ENCODE results near the gene KLHDC4. TPM values are rescaled to one million over a fixed set of nuclear protein-coding genes. Genes with fewer than 3 reads are reported as not detected.
A peak's percentile ranks its signal among the peaks of the same experiment; 100 is the strongest.
"Not testable (repeated sequence)": the region's sequence is repeated elsewhere in the genome, so short reads cannot be mapped to it uniquely, and the experiment has no call there.

The KLHDC4 gene
- 10 to 100 TPM; 75.7 to 77.5 TPM for total RNA-seq

GRCh38 chr16:87765776-87766484 is at the start of gene KLHDC4:
KLHDC4 (minus strand) TSS chr16:87765986; CDS start chr16:87765890, 96 bp downstream.
- Mint-ChIP-seq H3K4me1 (peaks cover 38% of the 10 kb centered on the region), H3K4me3 (peak within 1 kb of the TSS; percentile 98), H3K27ac (peak within 1 kb of the TSS; percentile 96), H3K36me3 (peaks cover 27% of the 10 kb centered on the region), H3K27me3 (no peaks in the 10 kb centered on the region), H3K9me3 (no peaks in the 10 kb centered on the region)
- DNase-seq, result peak; percentile 90

GRCh38 chr16:87815567-87815966 is 49.8 kb upstream of the KLHDC4 start:
- Mint-ChIP-seq H3K4me1 (peaks cover 3% of the 10 kb centered on the region), H3K9me3 (peaks cover 14% of the 10 kb centered on the region), H3K36me3 (peaks cover 5% of the 10 kb centered on the region), H3K27ac (no peak overlapping the region), H3K27me3 (no peaks in the 10 kb centered on the region), H3K4me3 (no peak overlapping the region)
- DNase-seq, result no peak

GRCh38 chr16:87812200-87812656 is 46.4 kb upstream of the KLHDC4 start:
- H3K4me3 Mint-ChIP-seq, result no peak overlapping the region
- H3K4me1 Mint-ChIP-seq, result peaks cover 15% of the 10 kb centered on the region
- no peaks in the 10 kb centered on the region for H3K36me3 Mint-ChIP-seq
- H3K27ac Mint-ChIP-seq, result no peak overlapping the region
- no peak for DNase-seq
- H3K9me3 Mint-ChIP-seq, result peaks cover 8% of the 10 kb centered on the region
- no peaks in the 10 kb centered on the region for H3K27me3 Mint-ChIP-seq

GRCh38 chr16:87811454-87811853 is 45.7 kb upstream of the KLHDC4 start:
- H3K4me1 Mint-ChIP-seq, result peaks cover 22% of the 10 kb centered on the region

GRCh38 chr16:87809150-87809902 is 43.5 kb upstream of the KLHDC4 start:
- Mint-ChIP-seq H3K27me3 (no peaks in the 10 kb centered on the region), H3K36me3 (no peaks in the 10 kb centered on the region), H3K27ac (no peak overlapping the region), H3K9me3 (peaks cover 1% of the 10 kb centered on the region), H3K4me1 (peaks cover 30% of the 10 kb centered on the region), H3K4me3 (no peak overlapping the region)
- no peak for DNase-seq

More at GRCh38 chr16:87811454-87811853, 45.7 kb upstream of the KLHDC4 start:
- H3K36me3 Mint-ChIP-seq, H3K9me3 Mint-ChIP-seq, H3K27ac Mint-ChIP-seq, H3K4me3 Mint-ChIP-seq, DNase-seq, H3K27me3 Mint-ChIP-seq: not testable (repeated sequence)

GRCh38 chr16:87808108-87808507 is 42.3 kb upstream of the KLHDC4 start:
- no peak overlapping the region for H3K27ac Mint-ChIP-seq
- H3K27me3 Mint-ChIP-seq, result no peaks in the 10 kb centered on the region
- peaks cover 1% of the 10 kb centered on the region for H3K9me3 Mint-ChIP-seq
- peaks cover 30% of the 10 kb centered on the region for H3K4me1 Mint-ChIP-seq
- H3K36me3 Mint-ChIP-seq, result no peaks in the 10 kb centered on the region
- H3K4me3 Mint-ChIP-seq, result no peak overlapping the region
- DNase-seq, result no peak

GRCh38 chr16:87806641-87807546 is 41.1 kb upstream of the KLHDC4 start:
- peaks cover 27% of the 10 kb centered on the region for H3K4me1 Mint-ChIP-seq
- H3K9me3 Mint-ChIP-seq, result peaks cover 1% of the 10 kb centered on the region

GRCh38 chr16:87806261-87806640 is 40.5 kb upstream of the KLHDC4 start:
- Mint-ChIP-seq H3K27me3 (no peaks in the 10 kb centered on the region), H3K9me3 (peaks cover 1% of the 10 kb centered on the region), H3K27ac (peak overlapping the region; percentile 96), H3K4me1 (peaks cover 27% of the 10 kb centered on the region), H3K36me3 (no peaks in the 10 kb centered on the region), H3K4me3 (peak overlapping the region; percentile 86)
- peak; percentile 62 for DNase-seq

More at GRCh38 chr16:87806641-87807546, 41.1 kb upstream of the KLHDC4 start:
- Mint-ChIP-seq H3K27me3 (no peaks in the 10 kb centered on the region), H3K36me3 (no peaks in the 10 kb centered on the region), H3K4me3 (peak overlapping the region; percentile 86), H3K27ac (peak overlapping the region; percentile 96)
- peak; percentile 68 for DNase-seq

GRCh38 chr16:87803385-87803784 is 37.6 kb upstream of the KLHDC4 start:
- no peak for DNase-seq
- H3K4me1 Mint-ChIP-seq, result peaks cover 15% of the 10 kb centered on the region
- H3K27ac Mint-ChIP-seq, result no peak overlapping the region
- H3K36me3 Mint-ChIP-seq, result no peaks in the 10 kb centered on the region
- no peaks in the 10 kb centered on the region for H3K27me3 Mint-ChIP-seq
- no peak overlapping the region for H3K4me3 Mint-ChIP-seq
- H3K9me3 Mint-ChIP-seq, result peaks cover 1% of the 10 kb centered on the region

GRCh38 chr16:87802670-87803069 is 36.9 kb upstream of the KLHDC4 start:
- H3K4me1 Mint-ChIP-seq, result peaks cover 15% of the 10 kb centered on the region
- H3K27ac Mint-ChIP-seq, result peak overlapping the region; percentile 8
- H3K4me3 Mint-ChIP-seq, result no peak overlapping the region
- H3K9me3 Mint-ChIP-seq, result no peaks in the 10 kb centered on the region
- no peaks in the 10 kb centered on the region for H3K36me3 Mint-ChIP-seq
- no peak for DNase-seq
- H3K27me3 Mint-ChIP-seq, result no peaks in the 10 kb centered on the region

GRCh38 chr16:87801679-87802259 is 36.0 kb upstream of the KLHDC4 start:
- peaks cover 10% of the 10 kb centered on the region for H3K4me1 Mint-ChIP-seq
- H3K9me3 Mint-ChIP-seq, result no peaks in the 10 kb centered on the region
- no peak overlapping the region for H3K27ac Mint-ChIP-seq
- no peak for DNase-seq
- no peaks in the 10 kb centered on the region for H3K27me3 Mint-ChIP-seq
- no peak overlapping the region for H3K4me3 Mint-ChIP-seq
- H3K36me3 Mint-ChIP-seq, result no peaks in the 10 kb centered on the region

GRCh38 chr16:87800497-87800896 is 34.7 kb upstream of the KLHDC4 start:
- Mint-ChIP-seq H3K4me3 (no peak overlapping the region), H3K27ac (no peak overlapping the region), H3K9me3 (no peaks in the 10 kb centered on the region), H3K4me1 (no peaks in the 10 kb centered on the region), H3K36me3 (no peaks in the 10 kb centered on the region), H3K27me3 (no peaks in the 10 kb centered on the region)
- DNase-seq, result no peak

- no peaks in the 10 kb centered on the region for H3K36me3 Mint-ChIP-seq
- H3K27me3 Mint-ChIP-seq, result no peaks in the 10 kb centered on the region
- no peaks in the 10 kb centered on the region for H3K4me1 Mint-ChIP-seq
- DNase-seq, result no peak
- no peak overlapping the region for H3K27ac Mint-ChIP-seq
- no peak overlapping the region for H3K4me3 Mint-ChIP-seq
- H3K9me3 Mint-ChIP-seq, result no peaks in the 10 kb centered on the region
These were observed 29.6 kb upstream of the KLHDC4 start for GRCh38 chr16:87795336-87795735.

GRCh38 chr16:87794485-87795078 is 28.8 kb upstream of the KLHDC4 start:
- no peak for DNase-seq
- Mint-ChIP-seq H3K27me3 (no peaks in the 10 kb centered on the region), H3K9me3 (no peaks in the 10 kb centered on the region), H3K27ac (no peak overlapping the region), H3K4me1 (no peaks in the 10 kb centered on the region), H3K4me3 (no peak overlapping the region), H3K36me3 (no peaks in the 10 kb centered on the region)

All from activated naive CD8-positive, alpha-beta T cell treated with anti-CD3 and anti-CD28 coated beads for 36 hours (primary cell).